Liver (tissue), 3 donors: ENCODE measurements around the gene HMGA1.

Experiments
- ATF3 ChIP-seq: IDR thresholded peaks from 2 replicates; pipeline ENCODE4 v1.6.1; 2016; ENCODE audit warnings: antibody characterized with exemption
- FOXA1 ChIP-seq: IDR thresholded peaks from 2 replicates; pipeline ENCODE4 v1.6.1; 2016; ENCODE audit warnings: antibody characterized with exemption
- GABPA ChIP-seq, 2 donors: IDR thresholded peaks in 1 of 2; conservative IDR thresholded peaks in 1 of 2; 2 replicates each; pipeline ENCODE4 v1.6.1; 2016; ENCODE audit warnings: antibody characterized with exemption in 2 of 2, mild to moderate bottlenecking in 1 of 2, moderate library complexity in 1 of 2
- MAX ChIP-seq: IDR thresholded peaks from 2 replicates; pipeline ENCODE4 v1.6.1; 2016; ENCODE audit warnings: antibody characterized with exemption
- RAD21 ChIP-seq, 2 donors: IDR thresholded peaks; 2 replicates each; pipeline ENCODE4 v1.6.1; 2016; ENCODE audit warnings: antibody characterized with exemption in 2 of 2, mild to moderate bottlenecking in 2 of 2
- RXRA ChIP-seq, 2 donors: IDR thresholded peaks; 2 replicates each; pipeline ENCODE4 v1.6.1; 2017 to 2018; ENCODE audit warnings: antibody characterized with exemption in 2 of 2, mild to moderate bottlenecking in 1 of 2
- SP1 ChIP-seq: IDR thresholded peaks from 2 replicates; pipeline ENCODE4 v1.6.1; 2018; ENCODE audit warnings: antibody characterized with exemption, mild to moderate bottlenecking
- YY1 ChIP-seq: IDR thresholded peaks from 2 replicates; pipeline ENCODE4 v1.6.1; 2016; ENCODE audit warnings: antibody characterized with exemption, mild to moderate bottlenecking
- TF ChIP-seq, protein P1 (sequence below): fragments of 150-350 bp; IDR thresholded peaks from 2 replicates; pipeline ENCODE4 v1.5.1; 2017; ENCODE audit warnings: improper control_type of control experiment, low read depth, low read length; ENCODE audit not compliant: missing input control
- TF ChIP-seq, protein P2 (sequence below): IDR thresholded peaks from 2 replicates; pipeline ENCODE4 v1.6.1; 2016; ENCODE audit warnings: antibody characterized with exemption, mild to moderate bottlenecking
- donor health status: healthy.
- donor health status: healthy.

GRCh38 chr6:34226066-34226465 is 10.6 kb upstream of the HMGA1 start:
- TF ChIP-seq, protein P1, sequence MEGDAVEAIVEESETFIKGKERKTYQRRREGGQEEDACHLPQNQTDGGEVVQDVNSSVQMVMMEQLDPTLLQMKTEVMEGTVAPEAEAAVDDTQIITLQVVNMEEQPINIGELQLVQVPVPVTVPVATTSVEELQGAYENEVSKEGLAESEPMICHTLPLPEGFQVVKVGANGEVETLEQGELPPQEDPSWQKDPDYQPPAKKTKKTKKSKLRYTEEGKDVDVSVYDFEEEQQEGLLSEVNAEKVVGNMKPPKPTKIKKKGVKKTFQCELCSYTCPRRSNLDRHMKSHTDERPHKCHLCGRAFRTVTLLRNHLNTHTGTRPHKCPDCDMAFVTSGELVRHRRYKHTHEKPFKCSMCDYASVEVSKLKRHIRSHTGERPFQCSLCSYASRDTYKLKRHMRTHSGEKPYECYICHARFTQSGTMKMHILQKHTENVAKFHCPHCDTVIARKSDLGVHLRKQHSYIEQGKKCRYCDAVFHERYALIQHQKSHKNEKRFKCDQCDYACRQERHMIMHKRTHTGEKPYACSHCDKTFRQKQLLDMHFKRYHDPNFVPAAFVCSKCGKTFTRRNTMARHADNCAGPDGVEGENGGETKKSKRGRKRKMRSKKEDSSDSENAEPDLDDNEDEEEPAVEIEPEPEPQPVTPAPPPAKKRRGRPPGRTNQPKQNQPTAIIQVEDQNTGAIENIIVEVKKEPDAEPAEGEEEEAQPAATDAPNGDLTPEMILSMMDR, result no peak
- TF ChIP-seq MAX (no peak), FOXA1 (no peak), GABPA (IDR thresholded peaks at IDR 0.05 in 1 of 2, conservative IDR thresholded peaks at IDR 0.05 in 1 of 2) (no peak), YY1 (no peak), RAD21 (IDR thresholded peaks at IDR 0.05) (no peak), SP1 (no peak), ATF3 (no peak), RXRA (IDR thresholded peaks at IDR 0.05) (no peak)
- TF ChIP-seq, protein P2, sequence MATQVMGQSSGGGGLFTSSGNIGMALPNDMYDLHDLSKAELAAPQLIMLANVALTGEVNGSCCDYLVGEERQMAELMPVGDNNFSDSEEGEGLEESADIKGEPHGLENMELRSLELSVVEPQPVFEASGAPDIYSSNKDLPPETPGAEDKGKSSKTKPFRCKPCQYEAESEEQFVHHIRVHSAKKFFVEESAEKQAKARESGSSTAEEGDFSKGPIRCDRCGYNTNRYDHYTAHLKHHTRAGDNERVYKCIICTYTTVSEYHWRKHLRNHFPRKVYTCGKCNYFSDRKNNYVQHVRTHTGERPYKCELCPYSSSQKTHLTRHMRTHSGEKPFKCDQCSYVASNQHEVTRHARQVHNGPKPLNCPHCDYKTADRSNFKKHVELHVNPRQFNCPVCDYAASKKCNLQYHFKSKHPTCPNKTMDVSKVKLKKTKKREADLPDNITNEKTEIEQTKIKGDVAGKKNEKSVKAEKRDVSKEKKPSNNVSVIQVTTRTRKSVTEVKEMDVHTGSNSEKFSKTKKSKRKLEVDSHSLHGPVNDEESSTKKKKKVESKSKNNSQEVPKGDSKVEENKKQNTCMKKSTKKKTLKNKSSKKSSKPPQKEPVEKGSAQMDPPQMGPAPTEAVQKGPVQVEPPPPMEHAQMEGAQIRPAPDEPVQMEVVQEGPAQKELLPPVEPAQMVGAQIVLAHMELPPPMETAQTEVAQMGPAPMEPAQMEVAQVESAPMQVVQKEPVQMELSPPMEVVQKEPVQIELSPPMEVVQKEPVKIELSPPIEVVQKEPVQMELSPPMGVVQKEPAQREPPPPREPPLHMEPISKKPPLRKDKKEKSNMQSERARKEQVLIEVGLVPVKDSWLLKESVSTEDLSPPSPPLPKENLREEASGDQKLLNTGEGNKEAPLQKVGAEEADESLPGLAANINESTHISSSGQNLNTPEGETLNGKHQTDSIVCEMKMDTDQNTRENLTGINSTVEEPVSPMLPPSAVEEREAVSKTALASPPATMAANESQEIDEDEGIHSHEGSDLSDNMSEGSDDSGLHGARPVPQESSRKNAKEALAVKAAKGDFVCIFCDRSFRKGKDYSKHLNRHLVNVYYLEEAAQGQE, result no peak
